ENCODE measurements around the gene SDCBP2. TPM values are rescaled to one million over a fixed set of nuclear protein-coding genes. Genes with fewer than 3 reads are reported as not detected.

The SDCBP2 gene
- polyA plus RNA-seq, 2 of the 4 experiments (the other 2 are of a cell fraction) = 0.35 to 0.58 TPM

GRCh38 chr20:1307571-1307971 is 21.4 kb downstream of the SDCBP2 start:
- ATAC-seq (no peak), DNase-seq (ENCODE audit: low read depth in 1 of 2, low spot score in 1 of 2) (no peak), FAIRE-seq (no peak)
- 77% methylated on average over 13 of the region's 13 CpGs for WGBS (ENCODE audit: missing lambda C conversion rate)
- no peak overlapping the region for H3K4me3 ChIP-seq
- POLR2A ChIA-PET = no interaction called here
- no peak overlapping the region for H3K27ac ChIP-seq
- H3K9me3 ChIP-seq = no peaks in the 10 kb centered on the region
- CTCF ChIA-PET = interaction anchor here (1.2 to 1.4 kb wide), 3 partner anchors 14 to 195 kb away, joined by 3 to 4 read pairs (median 3); no protein-coding TSS in a partner anchor
- TF ChIP-seq PHF8 (IDR thresholded peaks at IDR 0.05; ENCODE audit: borderline replicate concordance, low read depth) = no peak
- TF ChIP-seq ZSCAN20 (CRISPR knock-in tag; IDR thresholded peaks at IDR 0.05) = no peak
- TF ChIP-seq HES2 (IDR thresholded peaks at IDR 0.05) = no peak
- no peak for TF ChIP-seq FOSL2 (IDR thresholded peaks at IDR 0.05)
- no peak for TF ChIP-seq FOSL2 (CRISPR knock-in tag; IDR thresholded peaks at IDR 0.05)
- no peak for TF ChIP-seq ELK1 (IDR thresholded peaks at IDR 0.05; ENCODE audit: low read depth, low read length)
- no peak for TF ChIP-seq JUN (IDR thresholded peaks at IDR 0.05)
- no peak for TF ChIP-seq CTCF (IDR thresholded peaks at IDR 0.05)
- TF ChIP-seq MAFK (IDR thresholded peaks at IDR 0.05; ENCODE audit: partially characterized antibody) = no peak
- TF ChIP-seq FOXS1 (CRISPR knock-in tag; IDR thresholded peaks at IDR 0.05) = no peak
- no peak for TF ChIP-seq TFCP2L1 (CRISPR knock-in tag; IDR thresholded peaks at IDR 0.05)
- TF ChIP-seq ZNF302 (CRISPR knock-in tag; IDR thresholded peaks at IDR 0.05) = no peak
- no peak for TF ChIP-seq CHD2 (IDR thresholded peaks at IDR 0.05; ENCODE audit: low read length, partially characterized antibody)
- no peak for TF ChIP-seq GATA3 (IDR thresholded peaks at IDR 0.05; ENCODE audit: borderline replicate concordance)
- TF ChIP-seq HOXB13 (CRISPR knock-in tag; IDR thresholded peaks at IDR 0.05; ENCODE audit: low read depth) = no peak
- no peak for TF ChIP-seq RNF2 (IDR thresholded peaks at IDR 0.05; ENCODE audit: borderline replicate concordance, low read depth)
- TF ChIP-seq BCL3 (IDR thresholded peaks at IDR 0.05) = no peak
- TF ChIP-seq HMGXB4 (CRISPR knock-in tag; IDR thresholded peaks at IDR 0.05; ENCODE audit: borderline replicate concordance) = no peak
- no peak for TF ChIP-seq ESRRA (IDR thresholded peaks at IDR 0.05; ENCODE audit: borderline replicate concordance, low read length)
- TF ChIP-seq RFX5 (IDR thresholded peaks at IDR 0.05) = no peak
- no peak overlapping the region for H3K4me2 ChIP-seq
- H3K4me1 ChIP-seq = no peaks in the 10 kb centered on the region

- Histone ChIP-seq H3K27ac (no peak overlapping the region), H3K4me3 (no peak overlapping the region), H3K9me3 (no peaks in the 10 kb centered on the region), H3K4me1 (no peaks in the 10 kb centered on the region), H3K4me2 (no peak overlapping the region)
- ATAC-seq (no peak), DNase-seq (ENCODE audit: low read depth in 1 of 2, low spot score in 1 of 2) (no peak), FAIRE-seq (no peak)
- CTCF ChIA-PET = interaction anchor here (1.3 to 1.4 kb wide), 2 partner anchors 152 to 196 kb away, joined by 3 to 4 read pairs; no protein-coding TSS in a partner anchor
- POLR2A ChIA-PET = no interaction called here
- 87% methylated on average over 10 of the region's 10 CpGs for WGBS (ENCODE audit: missing lambda C conversion rate)
- TF ChIP-seq NFE2L2 (conservative IDR thresholded peaks at IDR 0.05; ENCODE audit: low read length) (no peak), HMGXB4 (CRISPR knock-in tag; IDR thresholded peaks at IDR 0.05; ENCODE audit: borderline replicate concordance) (no peak), JUN (IDR thresholded peaks at IDR 0.05) (no peak), POLR2AphosphoS2 (conservative IDR thresholded peaks at IDR 0.05; ENCODE audit: low read length) (no peak), MAFK (IDR thresholded peaks at IDR 0.05; ENCODE audit: partially characterized antibody) (no peak), HOXB5 (CRISPR knock-in tag; IDR thresholded peaks at IDR 0.05) (no peak), USF2 (IDR thresholded peaks at IDR 0.05) (no peak), HES2 (IDR thresholded peaks at IDR 0.05) (no peak), FOSB (CRISPR knock-in tag; IDR thresholded peaks at IDR 0.05) (no peak), SMC3 (IDR thresholded peaks at IDR 0.05) (no peak), EHMT2 (IDR thresholded peaks at IDR 0.05; ENCODE audit: low read depth) (no peak)
Observed at GRCh38 chr20:1307171-1307570, 21.8 kb downstream of the SDCBP2 start.
